Colonic mucosa (tissue), 4 donors: ENCODE measurements around the gene HMGCS2. TPM values are rescaled to one million over a fixed set of nuclear protein-coding genes. Genes with fewer than 3 reads are reported as not detected.

Experiments
- DNase-seq: peaks from one replicate; pipeline ENCODE4 v3.0.0-alpha.2; 2020
- H3K27ac ChIP-seq: fragments of 200-600 bp; one replicate; pipeline ENCODE4 v1.8.0; 2021
- H3K27me3 ChIP-seq: fragments of 200-600 bp; one replicate; pipeline ENCODE4 v1.8.0; 2021
- H3K36me3 ChIP-seq: fragments of 200-600 bp; one replicate; pipeline ENCODE4 v1.8.0; 2021
- H3K4me1 ChIP-seq: fragments of 200-600 bp; one replicate; pipeline ENCODE4 v1.8.0; 2021; ENCODE audit warnings: mild to moderate bottlenecking
- H3K4me3 ChIP-seq: fragments of 200-600 bp; one replicate; pipeline ENCODE4 v1.8.0; 2021
- H3K9ac ChIP-seq, 2 donors: one replicate each; pipeline ENCODE4 v1.7.0; 2013; ENCODE audit warnings: control low read depth in 2 of 2, low read depth in 2 of 2, low read length in 2 of 2
- H3K9me3 ChIP-seq: fragments of 200-600 bp; one replicate; pipeline ENCODE4 v1.8.0; 2021
- CTCF ChIP-seq: fragments of 200-600 bp; IDR thresholded peaks from one replicate; pipeline ENCODE4 v1.8.0; 2022; ENCODE audit warnings: antibody characterized with exemption, mild to moderate bottlenecking
- intact Hi-C: fragments of 100-400 bp; cut with DNase I; formaldehyde crosslinking; loops from one replicate; pipeline ENCODE4 v1.14.1; 2022
- total RNA-seq, 2 donors: library from RNA; stranded (reverse); fragmentation: NEBNext Ultra II Directional in 1 of 2; extraction: Animal tissue kit (Norgen Biotek cat#: 25700) in 1 of 2; gene quantifications; one replicate each; pipeline ENCODE4 v1.2.1, GENCODE V29; 2021
- donor health status: healthy.
- donor health status: DM: no; HTN: no; CAD: no.
- donor health status: DM: no; HTN: no; CAD: no.

Gene HMGCS2
- total RNA-seq, 2 donors from 2014 or later, result 271 to 374 TPM

DNA sequence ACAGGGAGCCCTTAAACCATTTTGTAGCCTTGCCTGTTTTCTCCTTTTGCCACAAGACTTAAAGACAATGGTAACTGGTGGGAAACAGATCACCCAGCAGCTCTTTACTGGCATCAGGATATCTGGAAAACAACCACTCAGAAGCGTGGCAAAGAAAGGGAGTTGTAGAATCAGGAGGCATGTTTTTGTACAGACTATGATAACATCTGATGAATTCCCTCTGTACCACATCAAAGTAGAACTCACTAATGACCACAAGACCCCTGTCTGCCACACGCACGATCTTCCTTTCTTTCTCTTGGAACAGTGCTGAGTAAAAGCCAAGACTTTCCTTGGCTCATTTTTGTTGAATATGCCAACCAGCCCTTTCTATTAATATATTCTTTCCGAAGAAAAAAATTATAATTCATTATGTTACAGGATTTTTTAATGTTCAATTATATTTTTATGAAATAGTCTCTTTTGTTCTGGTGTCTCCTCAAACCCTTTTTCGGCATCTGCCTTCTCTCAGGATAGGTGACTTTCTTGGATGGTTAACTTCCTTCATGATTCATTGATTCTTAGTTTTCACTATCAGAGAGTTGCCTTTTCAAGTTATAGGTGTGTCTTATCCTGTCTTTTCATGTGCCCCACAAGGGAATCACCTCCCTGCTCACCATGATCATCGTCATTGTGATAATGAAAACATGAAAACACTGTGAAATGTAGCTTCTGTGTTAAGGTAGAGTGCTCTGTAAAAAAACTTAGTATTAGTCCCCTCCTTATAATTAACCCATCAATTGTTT lies 64.8 kb downstream of the HMGCS2 start:
- intact Hi-C loops, result no loop called here
- H3K9ac ChIP-seq, result no peak overlapping the region
- no peak overlapping the region for H3K27ac ChIP-seq
- no peaks in the 10 kb centered on the region for H3K9me3 ChIP-seq
- H3K4me3 ChIP-seq, result no peak overlapping the region
- no peak for DNase-seq
- no peaks in the 10 kb centered on the region for H3K36me3 ChIP-seq
- TF ChIP-seq CTCF, result no peak
- H3K27me3 ChIP-seq, result no peaks in the 10 kb centered on the region
- H3K4me1 ChIP-seq, result no peaks in the 10 kb centered on the region

DNA sequence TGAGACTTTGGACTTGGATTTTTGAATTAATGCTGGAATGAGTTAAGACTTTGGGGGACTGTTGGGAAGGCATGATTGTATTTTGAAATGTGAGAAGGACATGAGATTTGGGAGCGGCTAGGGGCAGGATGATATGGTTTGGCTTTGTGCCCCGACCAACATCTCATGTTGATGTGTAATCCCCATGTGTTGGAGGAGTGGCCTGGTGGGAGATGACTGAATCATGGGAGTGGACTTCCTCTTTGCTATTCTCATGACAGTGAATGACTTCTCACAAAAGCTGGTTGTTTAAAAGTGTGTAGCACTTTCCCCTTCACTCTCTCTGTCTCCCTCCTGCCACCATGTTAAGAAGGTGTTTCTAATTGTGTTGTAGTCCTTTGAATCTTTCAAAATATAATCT lies 66.3 kb downstream of the HMGCS2 start:
- no peak overlapping the region for H3K4me3 ChIP-seq
- H3K27me3 ChIP-seq, result no peaks in the 10 kb centered on the region
- H3K9me3 ChIP-seq, result no peaks in the 10 kb centered on the region
- no peak overlapping the region for H3K9ac ChIP-seq
- no peak overlapping the region for H3K27ac ChIP-seq
- intact Hi-C loops, result no loop called here
- no peak for DNase-seq
- no peaks in the 10 kb centered on the region for H3K4me1 ChIP-seq
- H3K36me3 ChIP-seq, result no peaks in the 10 kb centered on the region
- no peak for TF ChIP-seq CTCF

DNA sequence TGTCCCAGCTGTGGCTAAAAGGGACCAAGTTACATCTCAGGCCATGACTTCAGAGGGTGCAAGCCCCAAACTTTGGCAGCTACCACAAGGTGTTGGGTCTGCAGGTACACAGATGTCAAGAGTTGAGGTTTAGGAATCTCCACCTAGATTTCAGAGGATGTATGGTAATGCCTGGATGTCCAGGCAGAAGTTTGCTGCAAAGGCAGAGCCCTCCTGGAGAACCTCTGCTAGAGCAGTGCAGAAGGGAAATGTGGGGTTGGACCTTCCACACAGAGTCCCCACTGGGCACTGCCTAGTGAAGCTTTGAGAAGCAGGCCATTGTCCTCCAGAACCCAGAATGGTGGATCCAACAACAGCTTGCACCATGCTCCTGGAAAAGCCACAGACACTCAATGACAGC lies 67.0 kb downstream of the HMGCS2 start:
- TF ChIP-seq CTCF, result no peak
- DNase-seq, result no peak

GRCh38 chr1:119700326-119700725 lies 68.4 kb downstream of the HMGCS2 start:
- Histone ChIP-seq H3K9ac (no peak overlapping the region), H3K9me3 (no peaks in the 10 kb centered on the region), H3K36me3 (no peaks in the 10 kb centered on the region), H3K4me3 (no peak overlapping the region), H3K4me1 (no peaks in the 10 kb centered on the region), H3K27ac (no peak overlapping the region), H3K27me3 (no peaks in the 10 kb centered on the region)
- intact Hi-C loops, result no loop called here
- no peak for TF ChIP-seq CTCF
- DNase-seq, result no peak

More for the DNA sequence above, 67.0 kb downstream of the HMGCS2 start:
- Histone ChIP-seq H3K4me1 (no peaks in the 10 kb centered on the region), H3K27me3 (no peaks in the 10 kb centered on the region), H3K36me3 (no peaks in the 10 kb centered on the region), H3K27ac (no peak overlapping the region), H3K9ac (no peak overlapping the region), H3K4me3 (no peak overlapping the region), H3K9me3 (no peaks in the 10 kb centered on the region)
- intact Hi-C loops, result no loop called here

Other genes with a start within 250 kb of the HMGCS2 start
- gene ZNF697, start 120.6 kb downstream of the HMGCS2 start, total RNA-seq, result 1 to 10 TPM; 2.1 to 3.2 TPM
- gene PHGDH, start 57.0 kb downstream of the HMGCS2 start, total RNA-seq, result 10 to 100 TPM in 1 of 2 donors, 1 to 10 TPM in 1; 6.3 to 11.6 TPM
- 100 to 1,000 TPM in 1 of 2 donors, 10 to 100 TPM in 1; 90.2 to 169 TPM for gene REG4, start 42.6 kb upstream of the HMGCS2 start, total RNA-seq
- gene ADAM30, start 127.6 kb upstream of the HMGCS2 start, total RNA-seq, result not detected